ENCODE results near the gene UGT2B10. TPM values are rescaled to one million over a fixed set of nuclear protein-coding genes. Genes with fewer than 3 reads are reported as not detected.

UGT2B10 gene
- total and polyA plus RNA-seq, 9 of the 15 experiments (the other 6 are each of a cell fraction or from before 2014, with no cell fraction given), result 0.18 TPM; not detected in 8

- TF ChIP-seq CHD7 (IDR thresholded peaks at IDR 0.05; ENCODE audit: low read depth, low read length), result no peak
- no peak for TF ChIP-seq ZNF644 (tag; IDR thresholded peaks at IDR 0.05; ENCODE audit: low read depth)
- TF ChIP-seq SETDB1 (IDR thresholded peaks at IDR 0.05; ENCODE audit: low read length), result no peak
- no peak for TF ChIP-seq BCL6 (CRISPR knock-in tag; IDR thresholded peaks at IDR 0.05)
- no peak for TF ChIP-seq KAT7 (CRISPR knock-in tag; IDR thresholded peaks at IDR 0.05; ENCODE audit: borderline replicate concordance)
- no peak for TF ChIP-seq TCF3 (CRISPR knock-in tag; IDR thresholded peaks at IDR 0.05)
- TF ChIP-seq FUS (optimal IDR thresholded peaks at IDR 0.05; ENCODE audit: low read depth, low read length), result no peak
- TF ChIP-seq PRPF4 (IDR thresholded peaks at IDR 0.05; ENCODE audit: insufficient read depth, low read depth, low read length, poor library complexity, severe bottlenecking), result no peak
- no peak for TF ChIP-seq ZEB2 (IDR thresholded peaks at IDR 0.05)
- no peak for TF ChIP-seq CREM (IDR thresholded peaks at IDR 0.05; ENCODE audit: low read depth)
- no peak for TF ChIP-seq DLX4 (CRISPR knock-in tag; IDR thresholded peaks at IDR 0.05)
- TF ChIP-seq FOS (IDR thresholded peaks at IDR 0.05; ENCODE audit: extremely low read depth, insufficient read length), result no peak
- TF ChIP-seq ZNF217 (CRISPR knock-in tag; IDR thresholded peaks at IDR 0.05), result no peak
- TF ChIP-seq ETV5 (CRISPR knock-in tag; IDR thresholded peaks at IDR 0.05; ENCODE audit: low read depth), result no peak
Observed at GRCh38 chr4:68831642-68832041, 15.8 kb downstream of the UGT2B10 start (continued).
